ENCODE results near the gene C2orf49.

C2orf49 gene

DNA sequence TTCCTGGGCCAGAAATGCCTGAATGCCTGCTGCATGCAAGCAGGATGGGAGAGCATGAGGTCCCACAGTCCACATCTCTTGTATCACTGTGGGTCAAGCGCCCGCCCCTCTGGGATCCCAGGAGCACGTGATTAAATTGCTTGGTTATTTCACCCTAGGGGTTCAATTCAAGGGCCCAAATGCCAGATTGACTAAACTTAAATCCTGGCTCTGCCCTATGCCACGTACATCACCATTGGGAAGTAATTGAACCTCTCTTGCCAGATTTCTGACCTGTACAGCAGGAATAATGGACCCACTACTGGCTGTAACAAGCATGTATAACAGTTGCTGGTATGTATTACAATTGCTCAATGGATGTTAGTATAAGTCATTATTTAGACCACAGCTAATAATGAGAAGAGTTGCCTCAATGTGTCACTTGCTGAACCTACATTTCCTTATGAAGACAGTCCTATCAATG is 41.6 kb downstream of the C2orf49 start:
- H3K4me3 ChIP-seq (ENCODE audit: low read depth in 1 of 2, low read length in 1 of 2): no peak overlapping the region
- no peaks in the 10 kb centered on the region for H3K9me3 ChIP-seq
- peaks cover 13% of the 10 kb centered on the region for H3K27me3 ChIP-seq
- no peak for TF ChIP-seq CTCF (IDR thresholded peaks at IDR 0.05)
- peaks cover 10 to 16% of the 10 kb centered on the region in 2 experiments for H3K4me1 ChIP-seq (ENCODE audit: control insufficient read depth in 1 of 2, insufficient read depth in 1 of 2, low read depth in 1 of 2, low read length in 1 of 2)
- H3K27ac ChIP-seq: no peak overlapping the region
- H3K36me3 ChIP-seq: no peaks in the 10 kb centered on the region

DNA sequence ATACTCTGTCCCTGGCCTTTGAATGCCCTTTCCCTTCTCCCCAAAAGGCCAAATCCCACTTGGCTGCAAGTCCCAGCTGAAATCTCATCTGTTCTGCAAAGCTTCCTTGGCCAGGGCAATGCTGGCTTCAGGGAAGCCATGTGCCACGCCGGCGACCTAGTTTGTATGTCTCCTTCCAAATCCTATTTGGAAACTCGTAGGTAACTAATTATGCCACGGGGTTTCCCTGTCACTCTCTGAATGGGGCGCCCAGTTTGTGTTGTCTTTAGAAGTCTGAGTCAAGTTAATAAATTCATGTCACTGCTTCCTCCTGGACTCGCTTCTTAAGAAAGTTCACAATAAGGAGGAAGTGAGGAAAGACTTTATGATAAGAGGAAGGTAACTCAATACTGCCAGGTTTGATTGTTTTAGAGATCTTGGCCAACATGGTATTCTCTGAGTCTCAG is 42.4 kb downstream of the C2orf49 start:
- peaks cover 10 to 16% of the 10 kb centered on the region in 2 experiments for H3K4me1 ChIP-seq (ENCODE audit: control insufficient read depth in 1 of 2, insufficient read depth in 1 of 2, low read depth in 1 of 2, low read length in 1 of 2)
- no peaks in the 10 kb centered on the region for H3K36me3 ChIP-seq

GRCh38 chr2:105380432-105381100 is 43.2 kb downstream of the C2orf49 start:
- Histone ChIP-seq H3K36me3 (no peaks in the 10 kb centered on the region), H3K4me1 (ENCODE audit: control insufficient read depth in 1 of 2, insufficient read depth in 1 of 2, low read depth in 1 of 2, low read length in 1 of 2) (peaks cover 10 to 16% of the 10 kb centered on the region in 2 experiments), H3K27ac (no peak overlapping the region), H3K27me3 (peaks cover 27% of the 10 kb centered on the region), H3K9me3 (no peaks in the 10 kb centered on the region), H3K4me3 (ENCODE audit: low read depth in 1 of 2, low read length in 1 of 2) (no peak overlapping the region)
- no peak for TF ChIP-seq CTCF (IDR thresholded peaks at IDR 0.05)

More for the DNA sequence above, 42.4 kb downstream of the C2orf49 start:
- TF ChIP-seq CTCF (IDR thresholded peaks at IDR 0.05): no peak
- Histone ChIP-seq H3K27me3 (peaks cover 20% of the 10 kb centered on the region), H3K27ac (no peak overlapping the region), H3K9me3 (no peaks in the 10 kb centered on the region), H3K4me3 (ENCODE audit: low read depth in 1 of 2, low read length in 1 of 2) (no peak overlapping the region)

- no peaks in the 10 kb centered on the region for H3K9me3 ChIP-seq
- H3K4me3 ChIP-seq (ENCODE audit: low read depth in 1 of 2, low read length in 1 of 2): no peak overlapping the region
- H3K4me1 ChIP-seq (ENCODE audit: control insufficient read depth in 1 of 2, insufficient read depth in 1 of 2, low read depth in 1 of 2, low read length in 1 of 2): peaks cover 10 to 16% of the 10 kb centered on the region in 2 experiments
- no peak overlapping the region for H3K27ac ChIP-seq
- TF ChIP-seq CTCF (IDR thresholded peaks at IDR 0.05): no peak
- no peaks in the 10 kb centered on the region for H3K36me3 ChIP-seq
- peaks cover 29% of the 10 kb centered on the region for H3K27me3 ChIP-seq
These were observed 43.8 kb downstream of the C2orf49 start for GRCh38 chr2:105381101-105381668.

GRCh38 chr2:105382177-105382576 is 44.8 kb downstream of the C2orf49 start:
- peaks cover 10 to 16% of the 10 kb centered on the region in 2 experiments for H3K4me1 ChIP-seq (ENCODE audit: control insufficient read depth in 1 of 2, insufficient read depth in 1 of 2, low read depth in 1 of 2, low read length in 1 of 2)
- H3K36me3 ChIP-seq: no peaks in the 10 kb centered on the region
- TF ChIP-seq CTCF (IDR thresholded peaks at IDR 0.05): no peak
- H3K9me3 ChIP-seq: no peaks in the 10 kb centered on the region
- H3K27me3 ChIP-seq: peaks cover 25% of the 10 kb centered on the region
- H3K27ac ChIP-seq: no peak overlapping the region
- H3K4me3 ChIP-seq (ENCODE audit: low read depth in 1 of 2, low read length in 1 of 2): no peak overlapping the region

Data from neutrophil (primary cell).